Urinary bladder (tissue), 4 donors: ENCODE data around the gene LPP. TPM values are rescaled to one million over a fixed set of nuclear protein-coding genes. Genes with fewer than 3 reads are reported as not detected.
A peak's percentile ranks its signal among the peaks of the same experiment; 100 is the strongest.

Experiments used
- DNase-seq: peaks from one replicate; pipeline ENCODE4 v3.0.0-alpha.2; 2015; ENCODE audit errors: extremely low spot score
- H3K27ac ChIP-seq: one replicate; pipeline ENCODE4 v1.5.1; 2013; ENCODE audit warnings: low read depth, mild to moderate bottlenecking, moderate library complexity
- H3K36me3 ChIP-seq: one replicate; pipeline ENCODE4 v1.6.1; 2013; ENCODE audit warnings: mild to moderate bottlenecking, moderate library complexity; ENCODE audit not compliant: insufficient read depth
- H3K4me1 ChIP-seq: one replicate; pipeline ENCODE4 v1.6.1; 2013; ENCODE audit warnings: mild to moderate bottlenecking, moderate library complexity; ENCODE audit not compliant: insufficient read depth
- H3K4me3 ChIP-seq: one replicate; pipeline ENCODE4 v1.5.1; 2013; ENCODE audit warnings: low read depth, low read length
- WGBS: extraction: QIAGEN DNeasy Blood & Tissue Kit; methylation state at CpG from one replicate; pipeline ENCODE4 v1.1.7; 2013; 5-methylcytosine and 5-hydroxymethylcytosine counted together
- polyA plus RNA-seq: library from polyadenylated mRNA; stranded (reverse); fragments of 200-250 nt; gene quantifications from one replicate; pipeline ENCODE4 v1.2.3, GENCODE V29; 2013
- total RNA-seq: library from RNA; depleted of rRNA; stranded (reverse); fragments of >200 nt; gene quantifications from one replicate; pipeline ENCODE4 v1.2.3, GENCODE V29; 2014
- donor health status: healthy with polysubstance abuse.
- donor health status: healthy.

LPP gene
- total and polyA plus RNA-seq, 2 donors = 133 to 705 TPM

DNA sequence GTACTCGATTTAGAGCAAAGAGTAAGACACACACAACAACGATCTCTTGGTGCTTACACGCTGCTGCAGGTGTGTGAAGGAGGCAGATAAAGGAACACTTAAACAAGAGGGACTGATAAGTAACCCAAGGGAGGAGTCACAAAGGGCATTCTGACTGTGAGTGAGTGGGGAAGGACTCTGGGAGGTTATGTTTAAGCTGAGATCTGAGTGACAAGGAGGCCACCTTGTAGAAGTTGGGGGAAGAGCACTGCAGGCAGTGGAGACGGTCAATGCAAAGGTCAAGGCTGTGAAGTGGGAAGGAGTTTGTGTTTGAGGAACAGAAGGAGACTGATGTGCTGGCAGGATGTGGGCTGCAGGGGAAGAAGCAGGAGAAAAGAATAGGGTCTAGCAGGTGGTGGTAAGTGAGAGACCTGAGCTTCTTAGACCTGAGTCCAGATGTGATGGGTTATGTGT lies 63.1 kb downstream of the LPP start:
- DNase-seq = no peak
- peak overlapping the region; percentile 54 for H3K27ac ChIP-seq
- no peaks in the 10 kb centered on the region for H3K36me3 ChIP-seq
- H3K4me1 ChIP-seq = peaks cover 2% of the 10 kb centered on the region
- no peak overlapping the region for H3K4me3 ChIP-seq
- WGBS = 58% methylated on average over 4 of the region's 4 CpGs

DNA sequence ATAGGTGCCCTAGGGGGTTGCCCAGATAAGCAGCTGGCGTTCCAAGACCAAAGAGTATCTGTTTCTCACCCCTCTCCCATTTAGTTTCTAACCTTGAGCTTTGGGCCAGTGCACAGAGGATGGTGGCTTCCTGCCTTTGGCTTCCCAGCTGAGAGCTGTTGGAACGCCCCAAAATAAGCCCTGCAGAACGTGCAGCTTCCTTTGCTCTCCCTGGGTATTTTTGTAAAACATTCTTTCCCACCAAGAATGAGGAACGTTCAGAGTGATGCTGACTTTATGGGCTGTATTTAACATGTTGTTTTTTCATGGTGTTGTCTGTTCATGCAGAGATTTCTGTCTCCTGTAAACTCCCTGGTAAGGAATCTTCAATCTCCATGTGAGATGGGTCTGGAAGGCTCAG lies 63.8 kb downstream of the LPP start:
- Histone ChIP-seq H3K4me1 (peaks cover 2% of the 10 kb centered on the region), H3K4me3 (no peak overlapping the region), H3K36me3 (no peaks in the 10 kb centered on the region), H3K27ac (peak overlapping the region; percentile 54)
- WGBS = 35% methylated on average over 4 of the region's 4 CpGs
- DNase-seq = no peak

DNA sequence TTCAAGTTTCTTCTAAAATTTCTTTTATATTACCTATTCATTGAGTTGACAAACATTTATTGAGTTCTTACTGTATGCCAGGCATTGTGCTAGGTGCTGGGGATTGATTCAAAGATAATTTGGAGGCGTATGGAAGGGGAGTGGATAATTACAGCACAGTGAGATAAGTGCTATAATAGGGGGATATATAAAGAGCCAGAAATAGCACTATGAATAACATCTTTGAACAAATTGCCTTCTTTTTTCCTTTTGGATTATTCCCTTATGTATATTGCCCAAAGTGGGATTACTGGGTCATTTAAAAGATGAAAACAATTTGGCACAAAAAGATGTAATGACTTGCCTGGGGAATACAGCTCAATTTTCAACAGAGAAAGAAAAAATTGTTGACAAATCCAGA lies 64.6 kb downstream of the LPP start:
- WGBS = 41% methylated on average over 1 of the region's 1 CpG
- Histone ChIP-seq H3K27ac (no peak overlapping the region), H3K4me3 (no peak overlapping the region), H3K4me1 (no peaks in the 10 kb centered on the region), H3K36me3 (no peaks in the 10 kb centered on the region)
- no peak for DNase-seq

DNA sequence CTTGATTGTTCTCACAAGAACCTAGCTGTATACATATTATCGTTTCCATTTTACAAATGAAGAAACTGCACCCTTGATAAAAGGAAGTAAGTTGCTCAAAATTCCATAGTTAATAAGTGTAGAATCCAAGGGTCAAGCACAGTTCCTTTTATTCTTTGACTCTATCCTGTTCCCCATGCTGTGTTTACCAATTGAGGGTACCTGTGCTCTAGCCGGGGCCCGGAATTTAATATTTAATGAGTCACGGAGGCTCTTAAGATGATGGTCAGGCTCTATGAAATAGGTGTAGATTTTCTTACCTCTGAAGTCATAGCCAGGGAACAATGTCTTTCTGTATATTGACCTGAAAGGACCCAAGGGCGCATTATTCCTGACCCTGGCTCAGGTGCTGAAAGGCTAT lies 65.2 kb downstream of the LPP start:
- no peak overlapping the region for H3K4me3 ChIP-seq
- no peaks in the 10 kb centered on the region for H3K36me3 ChIP-seq
- no peak for DNase-seq
- H3K4me1 ChIP-seq = no peaks in the 10 kb centered on the region
- WGBS = 83% methylated on average over 5 of the region's 5 CpGs
- H3K27ac ChIP-seq = no peak overlapping the region

DNA sequence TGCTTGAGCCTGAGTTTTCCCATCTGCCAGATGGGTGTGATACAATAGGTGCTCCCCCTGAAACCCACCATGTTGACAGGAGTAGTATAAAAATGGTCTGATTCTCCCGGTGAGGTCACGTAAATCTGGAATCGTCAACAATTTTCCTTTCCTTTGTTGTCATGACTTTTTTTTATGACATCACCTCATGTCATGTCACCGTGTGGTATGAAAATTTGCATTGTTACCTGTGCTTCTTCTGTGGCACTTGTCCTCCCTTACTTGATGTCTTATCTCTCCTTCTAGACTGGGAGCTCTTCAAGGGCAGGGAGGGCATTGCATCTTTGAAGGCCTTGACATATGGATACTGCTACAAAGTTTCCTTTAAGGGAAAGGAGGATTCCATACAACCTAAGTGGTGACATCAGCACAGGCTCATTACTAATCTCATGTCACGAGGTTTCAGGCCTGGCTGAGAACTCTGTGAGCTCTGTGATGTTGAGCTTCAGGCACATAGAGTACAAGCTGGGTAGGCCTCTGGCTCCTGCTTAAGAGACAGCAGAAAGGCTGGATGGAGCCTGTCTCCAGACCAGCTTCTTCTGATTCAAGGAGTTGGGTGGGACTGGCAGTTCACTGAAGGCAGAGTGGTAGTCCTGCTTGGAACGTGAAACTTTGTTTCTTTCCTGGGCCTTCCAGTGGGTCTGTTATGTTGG lies 66.3 kb downstream of the LPP start:
- Histone ChIP-seq H3K4me1 (no peaks in the 10 kb centered on the region), H3K36me3 (no peaks in the 10 kb centered on the region), H3K4me3 (no peak overlapping the region), H3K27ac (peak overlapping the region; percentile 49)
- no peak for DNase-seq
- WGBS = 78% methylated on average over 6 of the region's 6 CpGs

DNA sequence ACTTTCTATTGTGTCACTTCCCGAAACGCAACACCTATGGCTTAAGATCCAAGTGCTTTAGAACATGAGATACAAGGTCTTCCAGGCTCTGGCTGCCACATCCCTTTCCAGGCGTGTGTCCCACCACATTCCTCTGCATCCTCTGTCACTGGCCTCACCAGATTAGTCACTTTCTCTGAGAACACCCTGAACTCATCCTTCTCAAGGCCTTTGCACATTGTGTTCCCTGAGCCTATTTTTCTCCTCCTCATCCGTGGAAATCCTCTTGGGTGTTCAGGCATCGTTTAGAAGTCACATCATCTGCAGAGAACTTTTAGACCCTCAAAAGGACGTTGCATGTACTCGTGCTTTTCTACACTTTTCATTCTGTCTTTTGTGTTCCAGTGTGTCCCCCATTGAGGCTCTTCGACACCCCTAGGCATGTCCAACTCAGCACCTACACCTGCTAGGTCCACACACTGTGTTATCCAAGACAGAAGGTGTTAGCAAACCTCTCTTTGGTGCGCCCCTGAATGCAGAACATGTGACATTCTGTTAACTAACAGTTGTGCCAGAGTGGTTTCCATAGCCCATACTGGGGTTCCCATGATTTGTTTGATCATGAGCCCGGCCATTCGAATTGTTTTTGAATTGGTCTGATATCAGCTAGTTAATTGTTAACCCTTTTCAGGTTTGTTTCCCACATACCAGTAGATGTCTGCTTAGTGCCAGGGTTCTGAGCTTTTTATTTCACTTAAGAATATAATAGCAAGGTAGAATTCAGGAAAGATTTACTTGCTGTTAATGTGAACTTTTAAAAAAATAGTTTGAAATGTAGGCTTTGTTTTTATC lies 67.2 kb downstream of the LPP start:
- H3K27ac ChIP-seq = no peak overlapping the region
- DNase-seq = no peak
- no peaks in the 10 kb centered on the region for H3K36me3 ChIP-seq
- WGBS = 61% methylated on average over 11 of the region's 11 CpGs
- H3K4me3 ChIP-seq = no peak overlapping the region
- no peaks in the 10 kb centered on the region for H3K4me1 ChIP-seq

DNA sequence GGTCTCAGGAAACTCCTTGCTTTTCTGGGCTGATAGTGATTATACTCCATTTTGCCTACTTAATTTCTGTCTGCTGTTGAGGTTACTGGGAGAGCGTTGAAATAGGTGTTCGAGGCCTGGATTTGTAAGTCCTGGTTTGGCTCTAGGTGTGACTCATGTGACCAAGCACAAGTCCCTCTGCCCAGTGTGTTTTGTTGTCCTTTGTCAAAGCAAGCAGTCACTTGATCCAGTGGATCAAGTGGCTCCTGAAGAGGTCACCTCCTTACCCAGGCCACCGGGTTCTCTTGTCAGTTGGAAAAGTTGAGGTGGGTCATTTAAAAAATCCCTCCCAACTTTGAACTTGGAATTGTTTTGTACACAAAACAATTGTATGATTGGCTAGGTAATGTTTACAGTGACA lies 70.0 kb downstream of the LPP start:
- Histone ChIP-seq H3K27ac (no peak overlapping the region), H3K4me1 (no peaks in the 10 kb centered on the region), H3K36me3 (no peaks in the 10 kb centered on the region), H3K4me3 (no peak overlapping the region)
- no peak for DNase-seq
- WGBS = 85% methylated on average over 3 of the region's 3 CpGs

DNA sequence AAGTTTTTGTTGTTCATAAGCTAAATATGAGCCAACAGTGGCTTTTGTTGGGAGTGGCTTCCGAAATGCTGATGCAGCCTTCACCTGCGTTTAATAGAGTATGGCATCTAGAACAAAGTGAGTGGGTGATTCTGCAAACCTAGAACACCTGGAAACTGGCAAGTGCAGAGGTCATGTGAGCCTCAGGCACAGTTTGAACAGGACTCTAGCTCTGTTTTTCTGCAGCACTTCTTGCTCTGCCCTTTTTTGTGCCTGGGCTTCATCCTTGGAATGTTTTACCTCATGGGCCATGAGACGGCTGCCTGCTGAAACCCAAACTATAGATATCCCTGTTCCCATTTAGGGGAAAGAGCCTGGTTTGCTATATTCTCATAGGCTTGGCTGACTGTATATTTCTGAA lies 73.5 kb downstream of the LPP start:
- WGBS = 72% methylated on average over 3 of the region's 3 CpGs
- Histone ChIP-seq H3K36me3 (no peaks in the 10 kb centered on the region), H3K4me1 (no peaks in the 10 kb centered on the region), H3K4me3 (no peak overlapping the region), H3K27ac (no peak overlapping the region)
- no peak for DNase-seq

DNA sequence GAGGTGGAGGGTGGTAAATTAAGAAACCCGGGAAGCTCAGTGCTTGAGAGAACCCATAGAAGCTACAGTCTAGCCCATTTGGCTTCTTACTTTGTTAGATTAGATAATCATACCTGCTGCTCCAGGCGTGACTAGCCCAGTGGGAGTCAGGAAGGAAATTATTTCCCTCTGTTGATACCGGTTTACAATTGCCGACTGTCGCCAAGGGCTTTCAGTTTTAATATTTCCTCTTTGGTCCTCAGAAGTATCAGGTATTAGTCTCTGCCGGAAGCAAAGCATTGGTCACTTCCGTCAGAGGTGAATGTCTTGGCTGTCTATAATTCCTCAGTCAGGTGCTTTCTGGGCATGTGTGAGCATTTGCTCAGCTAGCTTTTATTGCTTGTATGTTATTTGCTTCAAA lies 75.2 kb downstream of the LPP start:
- DNase-seq = no peak
- Histone ChIP-seq H3K4me1 (no peaks in the 10 kb centered on the region), H3K27ac (no peak overlapping the region), H3K36me3 (no peaks in the 10 kb centered on the region), H3K4me3 (no peak overlapping the region)
- 59% methylated on average over 7 of the region's 7 CpGs for WGBS

DNA sequence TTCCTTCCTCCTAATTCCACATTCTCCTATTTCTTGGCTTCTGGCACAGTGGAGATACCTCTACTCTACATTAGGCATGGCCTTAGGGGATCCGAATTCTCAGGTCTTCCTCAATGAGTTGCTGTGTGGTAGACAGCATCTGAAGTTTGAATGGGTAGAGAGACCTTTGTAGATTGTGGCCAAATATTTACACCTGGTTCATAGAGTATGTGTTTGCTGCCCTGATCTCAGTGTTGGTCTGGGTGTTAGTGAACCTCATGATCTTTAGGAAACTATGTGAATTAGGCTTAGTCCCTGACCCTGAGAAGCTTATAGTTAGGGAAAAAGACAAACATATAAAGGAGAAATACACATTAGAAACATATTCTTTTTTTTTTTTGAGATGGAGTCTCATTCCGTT lies 75.8 kb downstream of the LPP start:
- 70% methylated on average over 2 of the region's 2 CpGs for WGBS
- Histone ChIP-seq H3K36me3 (no peaks in the 10 kb centered on the region), H3K4me3 (no peak overlapping the region), H3K27ac (no peak overlapping the region), H3K4me1 (no peaks in the 10 kb centered on the region)
- DNase-seq = no peak

DNA sequence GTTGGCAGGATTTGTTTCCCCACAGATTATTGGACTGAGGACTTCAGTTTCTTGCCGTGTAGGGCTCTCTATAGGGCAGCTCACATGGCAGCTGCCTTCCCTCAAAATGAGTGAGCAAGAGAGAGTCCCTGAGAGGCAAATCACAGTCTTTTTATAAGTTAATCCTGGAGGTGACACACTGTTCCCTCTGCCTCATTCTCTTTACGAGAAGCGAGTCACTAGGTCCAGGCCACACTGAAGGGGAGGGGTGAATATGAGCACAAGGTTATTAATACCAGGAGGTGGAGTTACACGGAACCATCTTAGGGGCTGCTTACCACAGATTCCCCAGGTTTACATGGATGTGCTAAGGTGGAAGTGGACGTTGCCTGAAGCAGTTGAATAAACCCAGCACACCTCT lies 77.0 kb downstream of the LPP start:
- Histone ChIP-seq H3K27ac (no peak overlapping the region), H3K4me1 (no peaks in the 10 kb centered on the region), H3K4me3 (no peak overlapping the region), H3K36me3 (no peaks in the 10 kb centered on the region)
- no peak for DNase-seq
- WGBS = 44% methylated on average over 5 of the region's 5 CpGs

DNA sequence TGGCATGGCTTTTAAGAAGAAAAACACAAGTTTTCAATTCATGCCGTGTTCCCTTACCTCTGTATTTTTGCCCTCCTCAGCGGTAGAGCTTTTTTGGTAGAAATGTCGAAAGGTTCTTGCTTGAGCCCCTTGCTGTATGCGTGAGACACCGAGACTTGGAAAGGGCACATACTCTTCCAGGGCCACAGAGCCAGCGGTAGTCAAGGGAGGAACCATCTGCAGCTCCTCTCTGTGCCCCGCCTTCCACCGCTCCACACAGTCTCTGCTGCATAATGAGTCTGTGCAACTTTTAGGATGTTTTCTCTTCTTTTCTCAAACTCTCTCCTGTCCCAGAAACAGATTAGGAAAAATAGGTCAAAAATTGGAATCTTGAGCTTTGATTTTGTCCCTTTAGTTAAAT lies 77.5 kb downstream of the LPP start:
- DNase-seq = no peak
- no peaks in the 10 kb centered on the region for H3K4me1 ChIP-seq
- WGBS = 66% methylated on average over 8 of the region's 8 CpGs
- no peak overlapping the region for H3K27ac ChIP-seq
- no peaks in the 10 kb centered on the region for H3K36me3 ChIP-seq
- H3K4me3 ChIP-seq = no peak overlapping the region

DNA sequence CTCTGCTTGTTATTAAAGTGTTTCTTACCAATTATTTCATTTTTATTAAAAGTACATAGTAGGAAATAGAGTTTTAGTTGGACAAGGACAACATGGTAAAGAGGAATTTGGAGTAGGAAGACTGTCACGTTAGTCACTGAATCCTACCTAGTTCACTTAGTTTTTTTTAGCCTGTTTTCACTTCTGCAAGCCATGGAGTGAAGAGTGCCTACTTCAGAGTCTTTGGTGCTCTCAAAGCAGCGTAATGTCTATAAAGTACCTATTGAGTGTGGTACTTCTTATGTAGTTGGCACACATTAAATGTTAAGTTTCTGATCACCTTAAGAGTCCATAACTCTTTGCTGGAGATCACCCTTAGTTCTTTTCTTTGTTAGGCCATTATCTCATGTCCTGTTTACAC lies 78.7 kb downstream of the LPP start:
- no peak for DNase-seq
- Histone ChIP-seq H3K4me1 (no peaks in the 10 kb centered on the region), H3K27ac (no peak overlapping the region), H3K4me3 (no peak overlapping the region), H3K36me3 (no peaks in the 10 kb centered on the region)
- WGBS = 66% methylated on average over 2 of the region's 2 CpGs

DNA sequence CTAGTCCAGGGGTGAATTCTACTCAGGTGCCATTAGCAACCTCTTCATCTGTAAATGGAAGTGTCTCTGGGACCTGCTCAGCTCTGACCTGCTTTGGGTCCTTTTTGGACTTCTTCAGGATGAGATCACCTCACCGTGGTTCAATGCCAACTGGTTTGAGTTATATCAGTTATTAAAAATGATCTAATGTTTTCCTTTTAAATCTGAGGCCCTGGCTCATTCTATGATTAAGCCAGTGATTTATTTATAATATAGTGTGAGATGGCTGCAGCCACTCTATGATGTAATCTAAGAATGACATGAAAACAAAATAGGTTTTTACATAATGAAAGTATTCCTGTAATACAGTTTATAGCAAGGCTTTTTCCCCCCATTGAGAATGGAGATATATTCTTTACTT lies 79.4 kb downstream of the LPP start:
- Histone ChIP-seq H3K4me3 (no peak overlapping the region), H3K4me1 (no peaks in the 10 kb centered on the region)

More for the DNA sequence above, 79.4 kb downstream of the LPP start:
- Histone ChIP-seq H3K27ac (no peak overlapping the region), H3K36me3 (no peaks in the 10 kb centered on the region)
- DNase-seq = no peak
- WGBS = 33% methylated on average over 1 of the region's 1 CpG
